Measurements from ENCODE around the gene MT1H. TPM values are rescaled to one million over a fixed set of nuclear protein-coding genes. Genes with fewer than 3 reads are reported as not detected.

The MT1H gene
- total RNA-seq, 6 experiments from 2014 or later, result not detected

- H3K27me3 Mint-ChIP-seq (ENCODE audit: insufficient read depth), result no peaks in the 10 kb centered on the region; the same call in none of the 2 replicates
- H3K4me1 Mint-ChIP-seq (ENCODE audit: low read depth), result peaks cover 41% of the 10 kb centered on the region
- H3K27ac Mint-ChIP-seq, result no peak overlapping the region
- H3K9me3 Mint-ChIP-seq, result peaks cover 12% of the 10 kb centered on the region
- TF ChIP-seq CTCF (IDR thresholded peaks at IDR 0.05), result no peak
- H3K36me3 Mint-ChIP-seq (ENCODE audit: low read depth), result peaks cover 7% of the 10 kb centered on the region
- no peak for DNase-seq
- H3K4me3 Mint-ChIP-seq, result no peak overlapping the region
Measured at GRCh38 chr16:56684926-56685590, 15.4 kb downstream of the MT1H start.

- TF ChIP-seq CTCF (IDR thresholded peaks at IDR 0.05), result no peak
Measured at GRCh38 chr16:56686758-56687157, 17.1 kb downstream of the MT1H start.

GRCh38 chr16:56688762-56689161 lies 19.1 kb downstream of the MT1H start:
- Mint-ChIP-seq H3K27ac (no peak overlapping the region), H3K27me3 (ENCODE audit: insufficient read depth) (no peaks in the 10 kb centered on the region; the same call in none of the 2 replicates), H3K4me1 (ENCODE audit: low read depth) (peaks cover 30% of the 10 kb centered on the region), H3K4me3 (no peak overlapping the region), H3K9me3 (peaks cover 12% of the 10 kb centered on the region), H3K36me3 (ENCODE audit: low read depth) (peaks cover 7% of the 10 kb centered on the region)
- TF ChIP-seq CTCF (IDR thresholded peaks at IDR 0.05), result no peak
- no peak for DNase-seq

More at GRCh38 chr16:56686758-56687157, 17.1 kb downstream of the MT1H start:
- H3K27ac Mint-ChIP-seq, result no peak overlapping the region
- no peak overlapping the region for H3K4me3 Mint-ChIP-seq
- H3K27me3 Mint-ChIP-seq (ENCODE audit: insufficient read depth), result no peaks in the 10 kb centered on the region; the same call in none of the 2 replicates
- H3K4me1 Mint-ChIP-seq (ENCODE audit: low read depth), result peaks cover 40% of the 10 kb centered on the region
- H3K9me3 Mint-ChIP-seq, result peaks cover 12% of the 10 kb centered on the region
- DNase-seq, result no peak
- H3K36me3 Mint-ChIP-seq (ENCODE audit: low read depth), result peaks cover 7% of the 10 kb centered on the region

- peaks cover 26% of the 10 kb centered on the region for H3K4me1 Mint-ChIP-seq (ENCODE audit: low read depth)
- peaks cover 7% of the 10 kb centered on the region for H3K36me3 Mint-ChIP-seq (ENCODE audit: low read depth)
- peaks cover 12% of the 10 kb centered on the region for H3K9me3 Mint-ChIP-seq
- no peak overlapping the region for H3K4me3 Mint-ChIP-seq
- no peak for TF ChIP-seq CTCF (IDR thresholded peaks at IDR 0.05)
- peak; percentile 3 for DNase-seq
- H3K27ac Mint-ChIP-seq, result no peak overlapping the region
- H3K27me3 Mint-ChIP-seq (ENCODE audit: insufficient read depth), result peaks cover 2% of the 10 kb centered on the region
Measured at GRCh38 chr16:56689171-56689570, 19.6 kb downstream of the MT1H start.

GRCh38 chr16:56690420-56691122 lies 21.0 kb downstream of the MT1H start:
- Mint-ChIP-seq H3K27me3 (ENCODE audit: insufficient read depth) (peaks cover 3% of the 10 kb centered on the region), H3K4me1 (ENCODE audit: low read depth) (peaks cover 21% of the 10 kb centered on the region), H3K27ac (no peak overlapping the region), H3K4me3 (no peak overlapping the region), H3K36me3 (ENCODE audit: low read depth) (peaks cover 7% of the 10 kb centered on the region), H3K9me3 (peaks cover 12% of the 10 kb centered on the region)
- no peak for TF ChIP-seq CTCF (IDR thresholded peaks at IDR 0.05)
- DNase-seq, result no peak
